Stimulated activated naive CD4-positive, alpha-beta T cell (primary cell): Measurements from ENCODE around the gene PDLIM7.

ENCODE experiments used
- DNase-seq, 6 experiments: peaks; one replicate each; lab custom pipeline; 2025; lab: John Stamatoyannopoulos, UW

PDLIM7 gene

DNA sequence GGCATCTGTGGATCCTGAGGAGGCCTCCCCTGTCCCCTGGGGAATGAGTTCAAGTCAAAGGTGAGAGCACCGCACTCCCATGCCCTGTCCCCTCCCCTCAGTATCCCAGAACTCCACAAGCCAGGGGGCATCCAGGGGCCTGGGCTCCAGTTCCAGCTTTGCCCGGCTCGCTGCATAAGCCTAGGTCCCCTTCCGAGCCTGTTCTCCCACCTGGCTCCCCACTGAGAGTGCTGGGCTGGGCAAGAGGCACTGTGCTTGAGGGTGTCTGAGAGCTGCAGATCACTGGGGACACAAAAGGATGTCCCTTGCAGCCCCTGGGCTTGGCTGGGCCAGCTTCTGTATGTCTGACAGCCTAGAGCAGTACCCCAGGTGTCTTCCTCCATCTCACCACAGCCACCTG lies 7.7 kb upstream of the PDLIM7 start:
- no peak for DNase-seq

- no peak for DNase-seq
These were observed 7.0 kb upstream of the PDLIM7 start for GRCh38 chr5:177504086-177505056.

DNA sequence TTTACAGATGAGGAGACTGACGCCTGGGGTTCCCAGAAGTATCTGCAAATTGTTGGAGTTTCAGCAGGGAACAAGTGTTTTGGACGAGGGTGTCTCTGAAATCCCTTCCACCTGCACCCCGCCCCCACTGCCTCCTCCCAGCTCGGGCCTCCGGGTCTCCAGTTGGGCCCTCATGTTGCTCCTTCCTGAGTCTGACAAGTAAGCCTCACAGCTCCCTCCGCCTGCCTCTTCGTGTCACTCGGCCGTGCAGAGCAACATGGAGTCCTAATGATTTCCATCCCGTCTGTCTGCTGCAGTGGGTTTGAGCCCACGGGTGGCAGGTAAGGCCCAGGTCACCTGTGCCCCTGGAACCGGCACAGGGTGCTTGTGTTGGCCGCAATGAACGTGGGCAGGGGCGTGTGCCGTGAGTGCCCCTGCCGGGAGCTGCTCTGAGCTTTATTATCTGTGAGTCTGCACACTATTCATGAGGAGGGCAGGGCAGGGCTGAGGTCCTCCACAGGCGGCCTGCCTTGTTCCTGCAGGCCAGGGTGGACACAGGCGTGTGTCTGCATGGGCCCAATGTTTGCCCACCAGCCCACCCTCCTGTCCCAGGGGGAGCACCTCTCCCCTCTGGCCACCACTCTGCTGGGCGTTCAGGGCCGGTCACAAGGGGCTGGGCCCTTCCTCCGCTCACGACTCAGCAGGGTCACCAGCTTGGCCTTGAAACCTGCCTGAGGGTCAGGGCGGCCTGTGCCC lies 6.1 kb upstream of the PDLIM7 start:
- no peak for DNase-seq

- no peak for DNase-seq
These were observed 5.5 kb upstream of the PDLIM7 start for GRCh38 chr5:177502886-177503285.

DNA sequence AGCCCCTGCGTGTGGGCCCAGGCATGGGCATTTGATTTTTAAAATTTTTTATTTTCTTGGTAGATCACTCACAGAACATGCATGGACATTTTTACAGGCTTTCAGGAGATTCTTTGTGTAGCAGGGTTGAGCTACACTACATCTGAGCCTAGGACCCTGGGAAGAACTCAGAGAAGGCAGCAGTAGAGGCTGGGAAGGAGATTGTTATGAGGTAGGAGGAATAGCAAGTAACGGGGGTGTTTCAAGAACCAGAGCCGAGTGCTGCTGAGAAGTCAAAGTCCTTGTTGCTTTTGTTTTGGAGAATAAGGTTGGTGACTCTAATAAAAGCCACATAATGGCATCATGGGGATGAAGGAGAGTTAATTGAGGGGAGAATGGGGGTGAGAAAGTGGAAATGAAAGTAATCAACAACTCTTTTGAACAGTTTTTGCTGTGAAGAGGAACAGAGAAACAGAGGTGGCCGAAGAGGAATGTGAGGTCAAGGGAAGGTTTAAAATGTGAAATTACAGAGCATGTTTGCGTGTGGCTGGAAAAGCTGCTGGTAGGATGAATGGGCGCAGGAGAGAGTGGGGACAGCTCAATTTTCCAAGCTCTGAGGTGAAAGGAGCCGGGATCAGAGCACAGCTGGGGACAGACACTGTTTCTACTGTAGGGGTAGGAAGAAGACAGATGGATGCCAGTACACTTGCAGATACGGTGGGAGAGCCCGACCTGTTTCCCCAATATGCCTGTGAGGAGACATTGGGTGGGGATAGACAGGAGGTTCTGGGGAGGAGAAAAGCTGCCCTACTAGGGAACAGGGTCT lies 4.7 kb upstream of the PDLIM7 start:
- no peak for DNase-seq

DNA sequence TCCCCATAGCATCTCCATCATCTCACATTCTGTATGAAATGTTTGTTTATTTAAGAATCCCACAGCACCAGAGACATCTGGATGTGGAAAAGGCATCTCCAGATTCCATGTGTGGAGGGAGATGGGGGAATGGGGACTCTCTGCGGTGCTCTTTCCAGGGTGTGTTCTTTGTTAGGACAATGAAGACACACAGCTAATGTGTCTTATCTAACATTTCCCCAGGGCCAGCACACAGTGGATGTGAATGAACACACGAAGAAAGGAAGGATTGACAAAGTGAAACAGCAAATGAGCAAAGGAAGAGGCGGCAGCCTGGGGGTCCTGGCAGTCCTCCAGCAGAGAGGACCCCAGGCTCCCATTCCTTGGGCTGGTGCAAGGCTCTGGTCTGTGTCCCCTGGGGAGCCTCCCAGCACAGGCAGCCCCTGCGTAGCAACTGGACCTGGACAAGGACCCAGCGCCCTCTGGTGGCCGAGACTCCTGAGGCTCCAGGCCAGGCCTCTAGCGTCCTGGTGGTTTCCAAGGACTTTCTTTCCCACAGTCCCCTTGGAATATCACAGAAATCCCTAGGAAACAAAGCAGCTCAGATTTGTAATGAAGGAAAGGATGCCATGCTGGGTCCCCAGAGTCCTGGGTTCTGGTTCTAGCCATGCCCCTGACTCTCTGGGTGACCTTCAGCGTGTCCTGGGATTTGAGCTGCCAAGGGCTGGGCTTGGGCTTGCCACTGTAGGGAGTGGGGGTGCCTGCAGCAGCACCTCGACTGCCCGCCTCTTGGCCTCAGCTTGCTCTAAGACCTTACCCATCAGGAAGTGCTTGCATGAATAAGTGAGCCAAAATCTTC lies 3.5 kb upstream of the PDLIM7 start:
- peak; percentile 40 to 83 (median 76) for DNase-seq

- DNase-seq, result no peak
These were observed 2.4 kb upstream of the PDLIM7 start for GRCh38 chr5:177499842-177500241.

DNA sequence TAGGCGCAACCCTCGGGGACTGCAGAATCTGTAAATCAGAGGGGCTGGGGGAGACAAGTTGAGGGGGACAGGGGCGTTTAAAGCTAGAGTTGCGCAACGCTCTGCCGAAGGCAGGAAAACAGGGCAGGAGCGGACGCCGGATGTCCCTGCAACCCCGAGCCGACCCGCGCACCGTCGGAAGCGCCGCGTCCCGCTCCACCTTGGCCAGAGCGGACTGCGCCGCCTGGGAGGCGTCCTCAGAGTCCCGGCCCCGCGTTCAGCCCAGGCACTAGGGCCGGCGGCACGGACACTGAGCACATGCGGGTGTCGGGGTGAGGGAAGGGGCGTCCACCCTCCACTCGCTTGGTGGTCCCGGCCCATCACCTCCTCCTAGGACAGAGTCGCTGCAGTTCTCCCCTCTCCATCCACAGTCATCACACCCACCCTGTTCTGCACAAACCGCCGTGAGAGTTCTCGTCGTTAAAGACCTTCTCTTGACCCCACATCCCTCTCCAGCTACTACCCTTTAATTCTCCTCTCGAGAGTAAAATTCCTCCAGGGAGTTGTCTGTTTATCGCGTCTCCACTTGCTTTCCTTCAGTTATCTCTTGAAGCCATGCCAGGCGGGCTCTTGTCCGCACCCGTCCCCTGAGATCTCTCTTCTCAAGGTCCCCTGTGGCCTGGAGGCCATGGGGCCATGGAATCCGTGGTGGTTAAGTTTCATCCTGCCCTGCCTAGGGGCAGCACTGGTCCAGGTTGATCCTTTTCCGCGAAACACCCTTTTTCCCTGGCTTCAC lies 796 bp upstream of the PDLIM7 start:
- DNase-seq, result no peak

- no peak for DNase-seq
These were observed 595 bp downstream of the PDLIM7 start for GRCh38 chr5:177496727-177497291.

GRCh38 chr5:177496070-177496726 lies 1.2 kb downstream of the PDLIM7 start:
- DNase-seq, result no peak

GRCh38 chr5:177495243-177496060 lies 2.0 kb downstream of the PDLIM7 start:
- no peak for DNase-seq

GRCh38 chr5:177494346-177495195 lies 2.8 kb downstream of the PDLIM7 start:
- no peak for DNase-seq

DNA sequence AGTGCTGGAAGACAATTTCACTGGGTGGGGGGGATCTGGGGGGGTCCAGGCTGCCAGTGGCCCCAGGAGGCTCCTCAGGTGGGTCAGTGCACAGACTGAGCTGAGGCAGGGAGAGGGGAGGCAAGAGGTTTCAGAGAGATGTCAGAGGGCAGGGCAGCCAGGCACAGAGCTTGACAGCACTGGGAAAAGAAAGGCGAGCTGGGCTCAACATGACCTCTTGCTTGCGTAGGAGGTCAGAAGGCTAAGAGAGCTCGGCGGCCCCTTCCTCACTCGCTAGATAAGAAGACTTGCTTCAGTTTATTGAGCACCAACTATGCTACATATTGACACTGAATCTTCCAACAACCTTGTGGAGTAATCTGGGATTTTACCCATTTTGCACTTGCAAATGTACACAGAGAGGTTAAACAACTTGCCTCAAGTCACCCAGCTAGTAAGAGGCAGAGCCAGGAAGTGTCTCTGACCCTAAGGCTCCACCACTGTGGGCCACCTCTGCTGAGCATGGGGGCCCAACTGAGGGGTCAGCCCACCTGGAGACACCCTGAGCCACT lies 3.5 kb downstream of the PDLIM7 start:
- no peak for DNase-seq

DNA sequence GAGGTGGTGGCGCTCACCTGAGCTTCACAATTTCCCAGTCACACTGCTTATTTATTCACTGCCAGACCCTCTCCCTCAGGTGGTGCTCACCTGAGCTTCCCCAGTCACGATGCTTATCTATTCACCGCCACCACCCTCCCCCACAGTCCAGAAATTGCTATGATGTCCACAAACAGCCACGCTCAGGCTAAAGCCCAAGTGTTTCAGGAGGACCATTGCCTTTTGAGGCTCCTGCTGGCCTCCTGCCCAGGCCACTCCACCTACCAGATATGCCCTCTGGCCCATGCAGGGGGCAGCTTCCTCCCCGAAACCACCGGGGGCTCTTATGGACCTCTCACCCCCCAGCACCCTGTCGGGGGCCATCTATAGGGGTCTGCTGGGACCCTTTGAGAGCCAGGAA lies 4.6 kb downstream of the PDLIM7 start:
- DNase-seq, result no peak

GRCh38 chr5:177491983-177492746 lies 5.2 kb downstream of the PDLIM7 start:
- no peak for DNase-seq

DNA sequence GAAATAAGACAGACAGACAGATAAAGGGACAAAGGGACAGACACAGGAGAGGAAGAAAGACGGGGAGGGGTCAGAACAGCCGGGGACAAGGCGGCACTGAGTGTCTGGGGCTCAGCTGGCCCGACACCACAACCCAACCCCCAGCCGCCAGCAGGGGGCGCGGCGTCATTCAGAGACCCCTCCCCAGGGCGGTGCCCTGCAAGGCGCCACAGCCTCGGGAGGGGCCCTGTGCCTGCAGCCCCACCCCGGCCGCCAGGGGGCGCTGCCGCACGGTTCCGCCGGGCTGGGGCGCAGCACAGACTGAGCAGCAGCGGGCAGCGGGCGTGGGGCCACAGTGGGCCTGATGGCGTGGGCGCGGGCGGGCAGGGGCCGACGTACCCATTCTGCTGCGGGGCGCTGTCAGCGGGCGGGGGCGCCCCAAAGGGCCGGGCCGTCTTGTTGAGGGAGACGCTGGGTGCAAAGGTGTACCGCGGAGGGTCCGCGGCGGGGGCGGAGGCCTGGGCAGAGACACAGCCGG lies 5.9 kb downstream of the PDLIM7 start:
- DNase-seq, result peak in 1 of 6 experiments; percentile 11

GRCh38 chr5:177490992-177491391 lies 6.4 kb downstream of the PDLIM7 start:
- no peak for DNase-seq
